Neural cell (in vitro differentiated cells): ENCODE data around the gene HPSE2.

ENCODE experiments used
- EP300 ChIP-seq: fragments of 450-650 bp; conservative IDR thresholded peaks from 2 replicates; pipeline ENCODE4 v1.6.1; 2014; ENCODE audit warnings: antibody characterized with exemption, mild to moderate bottlenecking, moderate library complexity; ENCODE audit not compliant: poor library complexity, severe bottlenecking
- EZH2 ChIP-seq: fragments of 200-600, 300-800 bp; shearing (Covaris generic), sonication (generic); IDR thresholded peaks from 2 replicates; pipeline ENCODE4 v1.6.1; 2014; ENCODE audit warnings: antibody characterized with exemption, low read length, borderline replicate concordance, mild to moderate bottlenecking; ENCODE audit not compliant: insufficient read depth, poor library complexity, severe bottlenecking
- MXI1 ChIP-seq: fragments of 450-650 bp; conservative IDR thresholded peaks from 2 replicates; pipeline ENCODE4 v1.6.1; 2014; ENCODE audit warnings: antibody characterized with exemption, mild to moderate bottlenecking; ENCODE audit not compliant: poor library complexity, severe bottlenecking
- POLR2AphosphoS5 ChIP-seq: IDR thresholded peaks from 2 replicates; pipeline ENCODE4 v1.6.1; 2012
- RAD21 ChIP-seq: fragments of 450-650 bp; conservative IDR thresholded peaks from 2 replicates; pipeline ENCODE4 v1.6.1; 2014; ENCODE audit warnings: antibody characterized with exemption, mild to moderate bottlenecking, moderate library complexity
- SMC3 ChIP-seq: fragments of 450-650 bp; conservative IDR thresholded peaks from 2 replicates; pipeline ENCODE4 v1.6.1; 2014; ENCODE audit warnings: antibody characterized with exemption, mild to moderate bottlenecking, moderate library complexity; ENCODE audit not compliant: poor library complexity
- TAF1 ChIP-seq: IDR thresholded peaks from 2 replicates; pipeline ENCODE4 v1.6.1; 2012; ENCODE audit warnings: low read depth
- TF ChIP-seq, protein P1 (sequence below): fragments of 450-650 bp; IDR thresholded peaks from 2 replicates; pipeline ENCODE4 v1.5.1; 2014; ENCODE audit warnings: antibody characterized with exemption, mild to moderate bottlenecking, moderate library complexity; ENCODE audit not compliant: poor library complexity, severe bottlenecking
- TF ChIP-seq, protein P2 (sequence below): IDR thresholded peaks from 2 replicates; pipeline ENCODE4 v1.6.1; 2012; ENCODE audit warnings: borderline replicate concordance

DNA sequence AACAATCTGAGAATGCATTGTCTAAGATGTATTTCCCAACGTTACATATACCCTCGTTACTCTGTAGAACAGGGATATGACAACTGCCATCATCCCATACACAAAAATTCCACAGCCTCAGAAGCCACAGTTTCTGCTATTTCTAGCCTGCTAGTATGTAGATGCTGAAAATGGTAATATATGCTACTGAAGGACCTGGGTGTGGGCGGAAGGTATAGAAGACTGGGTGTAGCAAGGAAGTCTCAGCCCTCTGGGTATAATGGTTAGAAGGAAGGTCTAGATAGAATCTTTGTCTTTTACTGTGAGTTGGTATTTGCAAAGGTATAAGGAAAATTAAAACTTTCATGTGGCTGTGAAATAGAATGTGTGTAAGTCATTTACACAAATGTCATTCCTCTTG is 709.7 kb downstream of the HPSE2 start:
- TF ChIP-seq, protein P1, sequence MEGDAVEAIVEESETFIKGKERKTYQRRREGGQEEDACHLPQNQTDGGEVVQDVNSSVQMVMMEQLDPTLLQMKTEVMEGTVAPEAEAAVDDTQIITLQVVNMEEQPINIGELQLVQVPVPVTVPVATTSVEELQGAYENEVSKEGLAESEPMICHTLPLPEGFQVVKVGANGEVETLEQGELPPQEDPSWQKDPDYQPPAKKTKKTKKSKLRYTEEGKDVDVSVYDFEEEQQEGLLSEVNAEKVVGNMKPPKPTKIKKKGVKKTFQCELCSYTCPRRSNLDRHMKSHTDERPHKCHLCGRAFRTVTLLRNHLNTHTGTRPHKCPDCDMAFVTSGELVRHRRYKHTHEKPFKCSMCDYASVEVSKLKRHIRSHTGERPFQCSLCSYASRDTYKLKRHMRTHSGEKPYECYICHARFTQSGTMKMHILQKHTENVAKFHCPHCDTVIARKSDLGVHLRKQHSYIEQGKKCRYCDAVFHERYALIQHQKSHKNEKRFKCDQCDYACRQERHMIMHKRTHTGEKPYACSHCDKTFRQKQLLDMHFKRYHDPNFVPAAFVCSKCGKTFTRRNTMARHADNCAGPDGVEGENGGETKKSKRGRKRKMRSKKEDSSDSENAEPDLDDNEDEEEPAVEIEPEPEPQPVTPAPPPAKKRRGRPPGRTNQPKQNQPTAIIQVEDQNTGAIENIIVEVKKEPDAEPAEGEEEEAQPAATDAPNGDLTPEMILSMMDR: no peak
- TF ChIP-seq EZH2 (no peak), MXI1 (no peak), POLR2AphosphoS5 (no peak), EP300 (no peak), TAF1 (no peak), SMC3 (no peak), RAD21 (no peak)
- TF ChIP-seq, protein P2, sequence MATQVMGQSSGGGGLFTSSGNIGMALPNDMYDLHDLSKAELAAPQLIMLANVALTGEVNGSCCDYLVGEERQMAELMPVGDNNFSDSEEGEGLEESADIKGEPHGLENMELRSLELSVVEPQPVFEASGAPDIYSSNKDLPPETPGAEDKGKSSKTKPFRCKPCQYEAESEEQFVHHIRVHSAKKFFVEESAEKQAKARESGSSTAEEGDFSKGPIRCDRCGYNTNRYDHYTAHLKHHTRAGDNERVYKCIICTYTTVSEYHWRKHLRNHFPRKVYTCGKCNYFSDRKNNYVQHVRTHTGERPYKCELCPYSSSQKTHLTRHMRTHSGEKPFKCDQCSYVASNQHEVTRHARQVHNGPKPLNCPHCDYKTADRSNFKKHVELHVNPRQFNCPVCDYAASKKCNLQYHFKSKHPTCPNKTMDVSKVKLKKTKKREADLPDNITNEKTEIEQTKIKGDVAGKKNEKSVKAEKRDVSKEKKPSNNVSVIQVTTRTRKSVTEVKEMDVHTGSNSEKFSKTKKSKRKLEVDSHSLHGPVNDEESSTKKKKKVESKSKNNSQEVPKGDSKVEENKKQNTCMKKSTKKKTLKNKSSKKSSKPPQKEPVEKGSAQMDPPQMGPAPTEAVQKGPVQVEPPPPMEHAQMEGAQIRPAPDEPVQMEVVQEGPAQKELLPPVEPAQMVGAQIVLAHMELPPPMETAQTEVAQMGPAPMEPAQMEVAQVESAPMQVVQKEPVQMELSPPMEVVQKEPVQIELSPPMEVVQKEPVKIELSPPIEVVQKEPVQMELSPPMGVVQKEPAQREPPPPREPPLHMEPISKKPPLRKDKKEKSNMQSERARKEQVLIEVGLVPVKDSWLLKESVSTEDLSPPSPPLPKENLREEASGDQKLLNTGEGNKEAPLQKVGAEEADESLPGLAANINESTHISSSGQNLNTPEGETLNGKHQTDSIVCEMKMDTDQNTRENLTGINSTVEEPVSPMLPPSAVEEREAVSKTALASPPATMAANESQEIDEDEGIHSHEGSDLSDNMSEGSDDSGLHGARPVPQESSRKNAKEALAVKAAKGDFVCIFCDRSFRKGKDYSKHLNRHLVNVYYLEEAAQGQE: no peak
